HL-60 (cell line): ENCODE measurements around the gene TPO.

Experiments used
- POLR2AphosphoS5 ChIP-seq: IDR thresholded peaks from 2 replicates; pipeline ENCODE4 v1.6.1; 2012; ENCODE audit warnings: low read depth
- REST ChIP-seq: IDR thresholded peaks from 2 replicates; pipeline ENCODE4 v1.6.1; 2012; ENCODE audit warnings: low read depth; ENCODE audit not compliant: insufficient replicate concordance
- SPI1 ChIP-seq: IDR thresholded peaks from 2 replicates; pipeline ENCODE4 v1.6.1; 2012; ENCODE audit warnings: low read depth, mild to moderate bottlenecking, borderline replicate concordance
- TF ChIP-seq, protein P1 (sequence below): IDR thresholded peaks from one replicate; pipeline ENCODE4 v1.5.1; 2011; ENCODE audit warnings: low read length, control low read depth, inconsistent platforms; ENCODE audit not compliant: insufficient read depth

DNA sequence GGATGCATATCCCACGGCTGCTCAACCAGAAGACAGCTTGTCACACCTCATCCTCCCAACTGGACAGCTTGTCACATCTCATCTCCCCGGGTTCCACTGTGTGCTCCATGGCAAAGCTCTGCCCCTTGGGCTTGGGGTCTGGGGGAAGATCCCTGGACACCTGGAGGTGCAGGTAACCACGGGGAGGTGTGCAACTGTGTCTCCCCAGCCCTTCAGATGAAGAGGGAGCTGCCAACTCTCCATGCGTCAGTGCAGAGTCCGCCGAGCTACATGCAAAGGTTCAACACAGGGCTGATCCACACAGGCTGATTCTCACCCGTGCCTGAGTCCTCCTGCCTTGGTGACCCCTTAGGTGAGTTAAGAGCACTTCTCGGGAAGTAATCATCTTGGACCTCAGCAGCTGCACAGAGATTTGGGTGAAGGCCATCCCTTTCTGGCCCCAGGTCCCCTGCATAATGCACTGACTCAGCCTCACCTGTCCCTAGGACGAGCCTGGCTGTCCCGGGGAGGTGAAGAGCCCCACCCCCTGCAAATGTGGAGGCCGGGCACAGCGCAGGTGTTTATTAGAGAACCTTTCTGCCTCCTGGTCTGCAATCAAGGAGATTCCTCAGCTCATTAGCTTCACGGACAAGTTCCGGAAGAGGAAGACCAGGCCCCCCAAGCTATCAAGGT, 173.1 kb downstream of the TPO start:
- TF ChIP-seq SPI1 (no peak), REST (no peak), POLR2AphosphoS5 (no peak)
- TF ChIP-seq, protein P1, sequence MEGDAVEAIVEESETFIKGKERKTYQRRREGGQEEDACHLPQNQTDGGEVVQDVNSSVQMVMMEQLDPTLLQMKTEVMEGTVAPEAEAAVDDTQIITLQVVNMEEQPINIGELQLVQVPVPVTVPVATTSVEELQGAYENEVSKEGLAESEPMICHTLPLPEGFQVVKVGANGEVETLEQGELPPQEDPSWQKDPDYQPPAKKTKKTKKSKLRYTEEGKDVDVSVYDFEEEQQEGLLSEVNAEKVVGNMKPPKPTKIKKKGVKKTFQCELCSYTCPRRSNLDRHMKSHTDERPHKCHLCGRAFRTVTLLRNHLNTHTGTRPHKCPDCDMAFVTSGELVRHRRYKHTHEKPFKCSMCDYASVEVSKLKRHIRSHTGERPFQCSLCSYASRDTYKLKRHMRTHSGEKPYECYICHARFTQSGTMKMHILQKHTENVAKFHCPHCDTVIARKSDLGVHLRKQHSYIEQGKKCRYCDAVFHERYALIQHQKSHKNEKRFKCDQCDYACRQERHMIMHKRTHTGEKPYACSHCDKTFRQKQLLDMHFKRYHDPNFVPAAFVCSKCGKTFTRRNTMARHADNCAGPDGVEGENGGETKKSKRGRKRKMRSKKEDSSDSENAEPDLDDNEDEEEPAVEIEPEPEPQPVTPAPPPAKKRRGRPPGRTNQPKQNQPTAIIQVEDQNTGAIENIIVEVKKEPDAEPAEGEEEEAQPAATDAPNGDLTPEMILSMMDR = no peak
